ENCODE measurements around the gene HSPA9.

GRCh38 chr5:138541511-138542179 is 33.6 kb downstream of the HSPA9 start:
- TF ChIP-seq EZH2 (IDR thresholded peaks at IDR 0.05; ENCODE audit: insufficient read depth, poor library complexity, severe bottlenecking): no peak
- TF ChIP-seq EZH2phosphoT487 (IDR thresholded peaks at IDR 0.05; ENCODE audit: insufficient read depth, low read depth): no peak

Data from GM23248 (cell line).